Measurements from ENCODE around the gene TIMM44.

Gene TIMM44

DNA sequence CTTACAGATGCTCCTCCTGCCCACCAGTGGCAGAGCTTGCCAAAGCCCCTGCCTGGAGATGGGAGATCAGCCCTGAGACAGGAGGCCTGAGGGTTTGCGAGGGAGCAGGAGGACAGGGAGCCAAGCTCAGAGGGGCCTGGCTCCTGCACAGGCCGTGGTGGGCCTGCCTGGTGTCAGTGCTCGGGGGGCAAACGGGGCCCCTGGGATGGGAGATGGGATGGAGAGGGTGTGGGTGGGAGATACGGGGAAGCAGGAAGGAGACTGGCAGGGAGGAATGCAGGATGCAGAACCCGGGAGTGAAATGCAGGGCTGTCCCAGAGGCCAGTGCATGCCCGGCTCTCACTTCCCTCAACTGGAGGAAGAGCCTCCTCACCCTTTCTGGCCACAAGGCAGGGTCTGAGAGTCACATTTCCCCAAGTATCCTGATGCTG lies 42.0 kb upstream of the TIMM44 start:
- H3K27ac ChIP-seq = no peak overlapping the region
- TF ChIP-seq, protein P1, sequence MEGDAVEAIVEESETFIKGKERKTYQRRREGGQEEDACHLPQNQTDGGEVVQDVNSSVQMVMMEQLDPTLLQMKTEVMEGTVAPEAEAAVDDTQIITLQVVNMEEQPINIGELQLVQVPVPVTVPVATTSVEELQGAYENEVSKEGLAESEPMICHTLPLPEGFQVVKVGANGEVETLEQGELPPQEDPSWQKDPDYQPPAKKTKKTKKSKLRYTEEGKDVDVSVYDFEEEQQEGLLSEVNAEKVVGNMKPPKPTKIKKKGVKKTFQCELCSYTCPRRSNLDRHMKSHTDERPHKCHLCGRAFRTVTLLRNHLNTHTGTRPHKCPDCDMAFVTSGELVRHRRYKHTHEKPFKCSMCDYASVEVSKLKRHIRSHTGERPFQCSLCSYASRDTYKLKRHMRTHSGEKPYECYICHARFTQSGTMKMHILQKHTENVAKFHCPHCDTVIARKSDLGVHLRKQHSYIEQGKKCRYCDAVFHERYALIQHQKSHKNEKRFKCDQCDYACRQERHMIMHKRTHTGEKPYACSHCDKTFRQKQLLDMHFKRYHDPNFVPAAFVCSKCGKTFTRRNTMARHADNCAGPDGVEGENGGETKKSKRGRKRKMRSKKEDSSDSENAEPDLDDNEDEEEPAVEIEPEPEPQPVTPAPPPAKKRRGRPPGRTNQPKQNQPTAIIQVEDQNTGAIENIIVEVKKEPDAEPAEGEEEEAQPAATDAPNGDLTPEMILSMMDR (conservative IDR thresholded peaks at IDR 0.05) = no peak

DNA sequence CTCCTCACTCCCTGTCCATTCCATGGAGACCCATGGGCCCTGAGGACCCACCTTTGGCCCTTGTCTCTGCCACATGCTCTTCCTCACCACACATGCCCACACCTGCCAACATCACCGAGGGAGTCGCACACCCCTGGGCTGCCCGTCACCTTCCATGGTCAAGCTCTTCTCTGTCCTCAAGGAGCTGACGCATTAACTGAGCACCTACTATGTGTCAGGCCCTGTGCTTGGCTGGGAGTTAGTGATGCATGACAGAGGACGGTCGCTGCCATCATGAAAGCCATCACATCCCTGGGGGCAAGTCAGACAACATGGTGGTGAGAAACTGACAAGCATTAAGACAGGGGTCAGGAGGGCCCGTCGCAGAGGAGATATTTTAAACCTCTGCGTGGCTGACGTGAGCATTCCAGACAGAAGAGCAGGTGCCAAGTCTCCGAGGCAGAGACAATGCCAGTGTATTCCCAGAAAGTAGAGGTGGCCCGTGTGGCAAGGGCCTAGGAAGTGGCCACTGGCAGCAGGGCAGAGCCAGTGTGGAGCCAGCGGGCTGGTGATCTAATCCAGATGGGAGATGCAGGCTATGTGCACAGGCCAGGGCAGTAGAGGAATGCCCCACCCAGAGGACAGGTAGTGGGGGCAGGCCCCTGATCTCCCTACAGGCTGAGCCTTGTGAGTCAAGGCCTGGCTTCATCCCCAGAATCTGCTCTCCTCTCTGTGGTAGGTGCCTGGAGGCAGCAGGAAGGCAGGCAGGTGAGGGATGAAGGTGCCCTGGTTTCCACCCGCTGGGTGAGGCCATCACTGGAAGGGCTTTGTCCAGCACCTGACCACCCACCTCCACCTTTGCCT lies 40.8 kb upstream of the TIMM44 start:
- H3K27ac ChIP-seq = no peak overlapping the region
- TF ChIP-seq, protein P1 (conservative IDR thresholded peaks at IDR 0.05) = no peak

DNA sequence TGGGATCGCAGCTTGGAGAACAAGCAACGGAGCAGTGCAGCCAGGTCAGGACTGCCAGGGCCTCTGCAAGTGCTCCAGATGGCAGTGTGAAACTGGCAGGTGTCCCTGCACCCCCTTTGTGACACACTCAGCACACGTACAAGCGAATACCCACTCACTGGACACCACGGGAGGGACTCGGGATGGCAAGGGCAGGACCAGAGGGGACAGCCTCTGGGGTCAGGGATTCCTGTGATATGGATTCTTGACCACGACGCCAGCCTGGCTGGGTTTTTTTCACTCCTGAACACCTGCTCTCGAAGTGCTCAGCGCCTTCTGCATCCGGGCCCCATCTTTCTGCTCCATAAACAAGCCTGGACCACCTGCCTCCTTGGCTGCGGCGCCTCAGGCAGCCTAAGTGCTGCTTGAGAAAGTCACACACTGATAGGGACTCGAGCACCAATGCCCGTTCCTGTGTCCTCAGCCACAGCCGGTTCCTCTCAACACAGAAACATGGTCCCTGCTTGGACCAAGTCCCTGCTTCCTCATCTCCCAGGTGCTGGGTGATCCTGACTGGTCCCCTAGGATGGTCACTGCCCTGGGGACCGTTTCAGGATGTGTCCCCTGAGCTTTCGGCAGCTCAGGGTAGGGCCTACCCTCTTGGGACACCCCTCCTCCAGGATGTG lies 40.0 kb upstream of the TIMM44 start:
- H3K27ac ChIP-seq = no peak overlapping the region
- TF ChIP-seq, protein P1 (conservative IDR thresholded peaks at IDR 0.05) = no peak

DNA sequence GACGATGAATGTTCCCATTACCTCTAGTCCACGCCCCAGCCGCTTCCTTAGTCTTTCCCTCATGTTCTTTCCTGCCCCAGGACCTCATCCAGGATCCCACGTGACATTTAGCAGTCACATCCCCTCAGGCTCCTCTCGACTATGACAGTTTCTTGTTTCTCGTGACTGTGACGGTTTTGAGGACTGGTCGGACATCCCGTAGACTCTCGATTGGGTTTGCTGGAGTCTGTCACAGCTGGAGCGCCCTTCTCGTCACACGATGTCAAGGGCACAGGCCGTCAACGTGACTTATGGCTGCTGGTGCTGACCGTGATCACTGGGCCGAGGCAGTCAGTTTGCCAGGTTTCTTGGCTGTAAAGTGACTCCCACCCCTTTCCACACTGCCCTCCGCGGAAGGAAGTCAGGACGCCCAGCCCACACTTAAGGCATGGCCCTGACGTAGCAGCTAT lies 39.2 kb upstream of the TIMM44 start:
- no peak overlapping the region for H3K27ac ChIP-seq
- TF ChIP-seq, protein P1 (conservative IDR thresholded peaks at IDR 0.05) = no peak

DNA sequence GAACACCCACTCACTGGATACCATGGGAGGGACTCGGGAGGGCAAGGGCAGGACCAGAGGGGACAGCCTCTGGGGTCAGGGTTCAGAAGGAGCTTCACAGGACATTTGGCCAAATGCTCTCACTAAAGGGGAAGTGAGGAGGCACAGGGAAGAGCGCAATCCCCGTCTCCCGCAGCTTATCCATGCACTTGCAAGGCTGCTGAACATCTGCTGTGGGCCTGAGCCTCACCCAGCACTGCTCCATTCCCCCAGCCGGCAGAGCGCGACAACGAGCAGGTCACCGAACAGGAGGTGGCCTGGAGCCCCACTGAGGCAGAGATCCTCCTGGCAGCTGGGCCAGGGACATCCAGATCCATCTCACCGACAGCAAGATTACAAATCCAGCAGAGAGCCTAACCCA lies 38.6 kb upstream of the TIMM44 start:
- no peak overlapping the region for H3K27ac ChIP-seq
- TF ChIP-seq, protein P1 (conservative IDR thresholded peaks at IDR 0.05) = no peak

DNA sequence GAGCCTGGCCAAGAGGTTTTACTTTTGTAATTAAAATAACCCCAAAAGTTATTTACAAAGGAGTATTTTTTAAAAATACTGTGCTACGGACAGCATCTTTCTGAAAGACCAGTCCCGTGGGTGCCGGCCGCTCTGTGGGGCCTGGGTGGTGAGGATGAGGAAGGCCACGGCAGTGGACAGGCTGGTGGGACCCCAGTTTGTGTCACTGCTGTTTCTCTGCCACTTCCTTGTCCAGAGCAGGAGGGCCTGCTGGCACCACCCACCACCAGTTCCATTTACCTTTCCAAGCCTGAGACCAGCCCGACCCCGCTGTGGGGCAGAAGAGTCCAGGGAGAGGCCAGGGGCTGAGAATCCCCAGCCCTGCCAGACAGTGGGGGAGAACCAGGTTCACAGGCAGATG lies 38.2 kb upstream of the TIMM44 start:
- H3K27ac ChIP-seq = no peak overlapping the region
- TF ChIP-seq, protein P1 (conservative IDR thresholded peaks at IDR 0.05) = no peak

DNA sequence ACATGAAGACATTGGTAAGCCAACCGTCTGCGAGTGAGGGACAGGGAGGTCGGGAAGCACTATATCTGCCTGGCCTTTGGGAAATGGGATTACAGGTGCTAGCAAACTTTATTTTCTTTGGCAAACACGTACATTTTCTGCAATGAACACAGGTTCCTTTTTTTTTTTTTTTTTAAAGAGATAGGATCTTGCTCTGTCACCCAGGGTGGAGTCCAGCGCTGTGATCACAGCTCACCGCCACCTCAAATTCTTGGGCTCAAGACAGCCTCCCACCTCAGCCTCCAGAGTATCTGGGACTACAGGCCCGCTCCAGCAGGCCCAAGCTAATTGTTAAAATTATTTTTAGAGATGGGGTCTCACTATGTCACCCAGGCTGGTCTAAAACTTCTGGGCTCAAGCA lies 37.7 kb upstream of the TIMM44 start:
- TF ChIP-seq, protein P1 (conservative IDR thresholded peaks at IDR 0.05) = no peak
- no peak overlapping the region for H3K27ac ChIP-seq

Measured in VCaP (cell line).